SK-N-SH (cell line): Measurements from ENCODE around the gene RBM4. TPM values are rescaled to one million over a fixed set of nuclear protein-coding genes. Genes with fewer than 3 reads are reported as not detected.

ENCODE experiments used
- CTCF ChIA-PET: fragments of 300-600, 350-600 bp; formaldehyde crosslinking; extraction: SDS; loops from one replicate; lab custom pipeline; 2021; lab: Yijun Ruan, JAX
- POLR2A ChIA-PET: fragments of 350-600 bp; sonication (Branson Sonifier 250); formaldehyde crosslinking; extraction: SDS; loops from one replicate; lab custom pipeline; 2020; ENCODE audit warnings: antibody characterized with exemption, inconsistent platforms; lab: Yijun Ruan, JAX
- DNase-seq: peaks from one replicate; pipeline ENCODE4 v3.0.0; 2012
- H2AFZ ChIP-seq: fragments of 200-600 bp; sonication (generic); 2 replicates; pipeline ENCODE4 v1.8.1; 2016; ENCODE audit warnings: antibody characterized with exemption, mild to moderate bottlenecking, low read depth
- H3F3A ChIP-seq: fragments of 200-600 bp; sonication (generic); replicated peaks from 2 replicates; pipeline ENCODE3; 2016; ENCODE audit warnings: antibody characterized with exemption, mild to moderate bottlenecking; ENCODE audit not compliant: insufficient read depth
- H3K27ac ChIP-seq, 2 experiments: fragments of 200-500 bp in 1 of 2; fragments of 200-600 bp in 1 of 2; sonication (Bioruptor generic) in 1 of 2; sonication (generic), shearing (Covaris generic) in 1 of 2; 2 replicates each; pipeline versions ENCODE4 v1.5.1 to v1.6.1; 2014 to 2016; ENCODE audit warnings: low read depth in 2 of 2, inconsistent platforms in 1 of 2, low read length in 1 of 2, mild to moderate bottlenecking in 1 of 2, mixed read lengths in 1 of 2
- H3K27me3 ChIP-seq: fragments of 200-600 bp; sonication (generic), shearing (Covaris generic); 2 replicates; pipeline ENCODE4 v1.6.1; 2016; ENCODE audit warnings: mixed run types; ENCODE audit not compliant: insufficient read depth
- H3K36me3 ChIP-seq, 2 experiments: fragments of 200-500 bp in 1 of 2; fragments of 200-600 bp in 1 of 2; sonication (Bioruptor generic) in 1 of 2; sonication (generic) in 1 of 2; replicated peaks in 1 of 2; 2 replicates each; pipeline versions ENCODE3 to v1.5.1; 2014 to 2016; ENCODE audit warnings: low read length in 1 of 2, mild to moderate bottlenecking in 1 of 2; ENCODE audit not compliant: insufficient read depth in 2 of 2, control insufficient read depth in 1 of 2
- H3K4me1 ChIP-seq, 2 experiments: fragments of 200-500 bp in 1 of 2; fragments of 200-600 bp in 1 of 2; sonication (Bioruptor generic) in 1 of 2; sonication (generic), shearing (Covaris generic) in 1 of 2; 2 replicates each; pipeline versions ENCODE4 v1.5.1 to v1.6.1; 2014 to 2016; ENCODE audit warnings: low read depth in 1 of 2, low read length in 1 of 2, mixed run types in 1 of 2; ENCODE audit not compliant: insufficient read depth in 2 of 2, control insufficient read depth in 1 of 2
- H3K4me2 ChIP-seq: fragments of 200-600 bp; sonication (generic), shearing (Covaris generic); 2 replicates; pipeline ENCODE4 v1.6.1; 2017; ENCODE audit warnings: mixed run types
- H3K4me3 ChIP-seq, 2 experiments: fragments of 200-500 bp in 1 of 2; fragments of 200-600 bp in 1 of 2; sonication (Bioruptor generic) in 1 of 2; sonication (generic), shearing (Covaris generic) in 1 of 2; 2 replicates each; pipeline versions ENCODE4 v1.5.1 to v1.8.1; 2014 to 2016; ENCODE audit warnings: low read depth in 2 of 2, inconsistent platforms in 1 of 2, low read length in 1 of 2, mild to moderate bottlenecking in 1 of 2, mixed read lengths in 1 of 2, moderate library complexity in 1 of 2
- H3K79me2 ChIP-seq: fragments of 200-600 bp; sonication (generic); 2 replicates; pipeline ENCODE4 v1.8.1; 2017; ENCODE audit warnings: mild to moderate bottlenecking; ENCODE audit not compliant: insufficient read depth
- H3K9ac ChIP-seq: fragments of 200-600 bp; sonication (generic); 2 replicates; pipeline ENCODE4 v1.6.1; 2017; ENCODE audit warnings: mixed run types
- H3K9me2 ChIP-seq: fragments of 200-600 bp; sonication (generic); 2 replicates; pipeline ENCODE4 v1.6.1; 2017; ENCODE audit warnings: mixed run types
- H3K9me3 ChIP-seq: fragments of 200-600 bp; sonication (generic); 2 replicates; pipeline ENCODE4 v1.6.1; 2017; ENCODE audit warnings: mixed run types, mild to moderate bottlenecking, moderate library complexity
- H4K20me1 ChIP-seq: fragments of 200-600 bp; sonication (generic); 2 replicates; pipeline ENCODE4 v1.6.1; 2017; ENCODE audit warnings: mild to moderate bottlenecking, mixed run types; ENCODE audit not compliant: insufficient read depth
- CTCF ChIP-seq: fragments of 200-600 bp; sonication (generic); IDR thresholded peaks from 2 replicates; pipeline ENCODE4 v1.6.1; 2017; ENCODE audit warnings: antibody characterized with exemption, mild to moderate bottlenecking, moderate library complexity
- FOXJ3 ChIP-seq: sonication (generic); formaldehyde crosslinking; IDR thresholded peaks from 2 replicates; pipeline ENCODE4 v1.5.1; 2020; ENCODE audit warnings: mild to moderate bottlenecking, missing genetic modification reagents
- FOXM1 ChIP-seq: IDR thresholded peaks from 2 replicates; pipeline ENCODE4 v1.4.0; 2012; ENCODE audit warnings: low read depth, mild to moderate bottlenecking
- GABPA ChIP-seq: IDR thresholded peaks from 2 replicates; pipeline ENCODE4 v1.4.0; 2012; ENCODE audit warnings: low read depth, mild to moderate bottlenecking
- GATA2 ChIP-seq: sonication (generic); formaldehyde crosslinking; IDR thresholded peaks from 2 replicates; pipeline ENCODE4 v1.5.0; 2020; ENCODE audit warnings: mild to moderate bottlenecking, missing genetic modification reagents
- JUND ChIP-seq: IDR thresholded peaks from 2 replicates; pipeline ENCODE4 v1.4.0; 2012
- NFIC ChIP-seq: IDR thresholded peaks from 2 replicates; pipeline ENCODE4 v1.4.0; 2012; ENCODE audit warnings: borderline replicate concordance
- RAD21 ChIP-seq: IDR thresholded peaks from 2 replicates; pipeline ENCODE4 v1.6.1; 2012; ENCODE audit warnings: mild to moderate bottlenecking, low read length
- RCOR1 ChIP-seq: fragments of 150-350 bp; IDR thresholded peaks from 2 replicates; pipeline ENCODE4 v1.6.1; 2017; ENCODE audit warnings: antibody characterized with exemption, low read length
- RFX5 ChIP-seq: IDR thresholded peaks from 2 replicates; pipeline ENCODE4 v1.6.1; 2012; ENCODE audit warnings: mild to moderate bottlenecking, improper control_type of control experiment, low read length
- SIN3A ChIP-seq: IDR thresholded peaks from 2 replicates; pipeline ENCODE4 v1.6.1; 2012; ENCODE audit warnings: low read depth, mild to moderate bottlenecking, low read length, moderate library complexity, borderline replicate concordance
- TCF12 ChIP-seq: IDR thresholded peaks from 2 replicates; pipeline ENCODE4 v1.4.0; 2012
- TEAD4 ChIP-seq: IDR thresholded peaks from 2 replicates; pipeline ENCODE4 v1.4.0; 2012; ENCODE audit warnings: mild to moderate bottlenecking, borderline replicate concordance; ENCODE audit not compliant: insufficient read depth
- USF1 ChIP-seq: IDR thresholded peaks from 2 replicates; pipeline ENCODE4 v1.4.0; 2012; ENCODE audit warnings: low read depth, borderline replicate concordance
- YY1 ChIP-seq: IDR thresholded peaks from 2 replicates; pipeline ENCODE4 v1.4.0; 2012; ENCODE audit warnings: low read depth, mild to moderate bottlenecking
- ZBTB33 ChIP-seq: IDR thresholded peaks from 2 replicates; pipeline ENCODE4 v1.4.0; 2012; ENCODE audit warnings: low read depth, borderline replicate concordance
- WGBS: methylation state at CpG from one replicate; pipeline ENCODE4 v1.1.6; 2017; ENCODE audit warnings: low lambda C conversion rate; 5-methylcytosine and 5-hydroxymethylcytosine counted together
- polyA plus RNA-seq, 3 experiments: library from polyadenylated mRNA; depleted of rRNA; stranded (reverse); fragments of >200 nt; gene quantifications; 2 replicates each; pipeline ENCODE4 v1.2.3, GENCODE V29; 2012

Gene RBM4
- polyA plus RNA-seq, 1 of the 3 experiments (the other 2 are of a cell fraction): 202 TPM

GRCh38 chr11:66612458-66612857 is 26.0 kb upstream of the RBM4 start (continued):
- no peak for TF ChIP-seq GABPA
- no peak for TF ChIP-seq RFX5
- TF ChIP-seq YY1: no peak
- no peak for TF ChIP-seq CTCF
- no peak for TF ChIP-seq FOXM1
- TF ChIP-seq GATA2: no peak
- TF ChIP-seq ZBTB33: no peak

- no peaks in the 10 kb centered on the region for H3K9me3 ChIP-seq
- H3K79me2 ChIP-seq: peaks cover 38% of the 10 kb centered on the region
- H3F3A ChIP-seq: peaks cover 9% of the 10 kb centered on the region
- H3K27ac ChIP-seq: no peak overlapping the region
- no peaks in the 10 kb centered on the region for H3K9me2 ChIP-seq
- ChIA-PET CTCF (interaction anchor here (0.7 kb wide), 1 partner anchor 22 kb away, joined by 3 read pairs; no protein-coding TSS in a partner anchor), POLR2A (no interaction called here)
- no peak for TF ChIP-seq GABPA
- no peak for TF ChIP-seq FOXJ3 (CRISPR knock-in tag)
- TF ChIP-seq SIN3A: no peak
- TF ChIP-seq NFIC: no peak
- TF ChIP-seq RCOR1: no peak
- TF ChIP-seq RAD21: no peak
- no peak for TF ChIP-seq USF1
- TF ChIP-seq TEAD4: no peak
- no peak for TF ChIP-seq TCF12
- TF ChIP-seq JUND: no peak
- TF ChIP-seq YY1: no peak
- TF ChIP-seq ZBTB33: no peak
- peaks cover 23% of the 10 kb centered on the region for H4K20me1 ChIP-seq
- no peak overlapping the region for H3K9ac ChIP-seq
- no peak for DNase-seq
- no peak overlapping the region for H2AFZ ChIP-seq
- no peaks in the 10 kb centered on the region for H3K27me3 ChIP-seq
- H3K36me3 ChIP-seq: peaks cover 0 to 4% of the 10 kb centered on the region in 2 experiments
- H3K4me1 ChIP-seq: peaks cover 8 to 11% of the 10 kb centered on the region in 2 experiments; a peak in 2 of 4 replicates
- WGBS: 94% methylated on average over 13 of the region's 13 CpGs
- no peak overlapping the region for H3K4me2 ChIP-seq
- H3K4me3 ChIP-seq: no peak overlapping the region
Observed at GRCh38 chr11:66614073-66614472, 24.4 kb upstream of the RBM4 start.
